Hepatocyte (in vitro differentiated cells): ENCODE results near the gene MAGI3. TPM values are rescaled to one million over a fixed set of nuclear protein-coding genes. Genes with fewer than 3 reads are reported as not detected.
"Not testable (repeated sequence)": the region's sequence is repeated elsewhere in the genome, so short reads cannot be mapped to it uniquely, and the experiment has no call there.

Experiments used
- DNase-seq: peaks from one replicate; pipeline ENCODE4 v3.0.0-alpha.2; 2016; ENCODE audit warnings: low spot score
- H2AFZ ChIP-seq: fragments of 200-600 bp; sonication (generic); 2 replicates; pipeline ENCODE4 v1.6.0; 2016; ENCODE audit warnings: antibody characterized with exemption, mild to moderate bottlenecking
- H3K27ac ChIP-seq: fragments of 200-600 bp; sonication (generic); 2 replicates; pipeline ENCODE4 v1.5.1; 2016; ENCODE audit warnings: mild to moderate bottlenecking
- H3K27me3 ChIP-seq: fragments of 200-600 bp; sonication (generic); 2 replicates; pipeline ENCODE4 v1.6.1; 2016
- H3K36me3 ChIP-seq: fragments of 200-600 bp; sonication (generic); replicated peaks from 2 replicates; pipeline ENCODE4 v1.5.1; 2016; ENCODE audit warnings: low read depth; ENCODE audit not compliant: insufficient read depth
- H3K4me1 ChIP-seq: fragments of 200-600 bp; sonication (generic); 2 replicates; pipeline ENCODE4 v1.5.1; 2016; ENCODE audit warnings: mild to moderate bottlenecking, moderate library complexity; ENCODE audit not compliant: insufficient read depth
- H3K4me2 ChIP-seq: fragments of 200-600 bp; sonication (generic); 2 replicates; pipeline ENCODE4 v1.6.0; 2016
- H3K4me3 ChIP-seq: fragments of 200-600 bp; sonication (generic); 2 replicates; pipeline ENCODE4 v1.5.1; 2016; ENCODE audit warnings: mild to moderate bottlenecking
- H3K79me2 ChIP-seq: fragments of 200-600 bp; sonication (generic); 2 replicates; pipeline ENCODE4 v1.6.0; 2017; ENCODE audit warnings: mild to moderate bottlenecking
- H3K9me2 ChIP-seq: fragments of 200-600 bp; sonication (generic); replicated peaks from 2 replicates; pipeline ENCODE4 v1.6.0; 2017; ENCODE audit warnings: mild to moderate bottlenecking; ENCODE audit not compliant: insufficient read depth
- H3K9me3 ChIP-seq: fragments of 200-600 bp; sonication (generic); 2 replicates; pipeline ENCODE4 v1.5.1; 2016; ENCODE audit warnings: low read depth, mild to moderate bottlenecking
- H4K20me1 ChIP-seq: fragments of 200-600 bp; sonication (generic); 2 replicates; pipeline ENCODE4 v1.6.0; 2016; ENCODE audit warnings: mild to moderate bottlenecking; ENCODE audit not compliant: insufficient read depth, poor library complexity, severe bottlenecking
- CTCF ChIP-seq: fragments of 200-600 bp; sonication (generic); IDR thresholded peaks from 2 replicates; pipeline ENCODE4 v1.5.1; 2016; ENCODE audit warnings: antibody characterized with exemption, mild to moderate bottlenecking; ENCODE audit not compliant: poor library complexity
- EZH2 ChIP-seq: fragments of 200-600 bp; sonication (generic); IDR thresholded peaks from 2 replicates; pipeline ENCODE4 v1.6.1; 2016; ENCODE audit warnings: antibody characterized with exemption, mild to moderate bottlenecking, borderline replicate concordance
- EZH2phosphoT487 ChIP-seq: fragments of 200-600 bp; sonication (generic); IDR thresholded peaks from one replicate; pipeline ENCODE4 v1.6.1; 2018; ENCODE audit warnings: antibody characterized with exemption, mild to moderate bottlenecking, low read depth, moderate library complexity; ENCODE audit not compliant: unreplicated experiment, severe bottlenecking
- WGBS: methylation state at CpG from one replicate; pipeline ENCODE4 v1.1.6; 2016; ENCODE audit warnings: low lambda C conversion rate; ENCODE audit errors: missing lambda C conversion rate; 5-methylcytosine and 5-hydroxymethylcytosine counted together
- polyA plus RNA-seq: library from polyadenylated mRNA; unstranded; fragments of >200 nt; fragmentation: Nextera tagmentation; extraction: Ambion mirVana; gene quantifications from 2 replicates; pipeline ENCODE4 v1.2.1, GENCODE V29; 2016
- total RNA-seq: library from RNA; depleted of rRNA; stranded (reverse); fragments of >200 nt; gene quantifications from 2 replicates; pipeline ENCODE4 v1.2.3, GENCODE V29; 2014

Gene MAGI3
- total and polyA plus RNA-seq, 2 experiments from 2014 or later, result 15.9 to 22.4 TPM

- H3K4me3 ChIP-seq, result no peak overlapping the region
- no peaks in the 10 kb centered on the region for H3K36me3 ChIP-seq
- peaks cover 2% of the 10 kb centered on the region for H3K4me1 ChIP-seq
- H3K27ac ChIP-seq, result peak overlapping the region; percentile 51
- no peaks in the 10 kb centered on the region for H4K20me1 ChIP-seq
- peaks cover 78% of the 10 kb centered on the region for H3K79me2 ChIP-seq
- no peak overlapping the region for H2AFZ ChIP-seq
- H3K9me3 ChIP-seq, result no peaks in the 10 kb centered on the region
- peak overlapping the region; percentile 40 for H3K4me2 ChIP-seq
- peak; percentile 54 for DNase-seq
- no peaks in the 10 kb centered on the region for H3K27me3 ChIP-seq
- TF ChIP-seq EZH2phosphoT487 (no peak), CTCF (no peak), EZH2 (no peak)
- WGBS, result 68% methylated on average over 2 of the region's 2 CpGs
- H3K9me2 ChIP-seq, result no peaks in the 10 kb centered on the region
Measured at GRCh38 chr1:113456967-113457366, 66.7 kb downstream of the MAGI3 start.

- H3K9me2 ChIP-seq, result no peaks in the 10 kb centered on the region
- H4K20me1 ChIP-seq, result no peaks in the 10 kb centered on the region
- H3K36me3 ChIP-seq, result no peaks in the 10 kb centered on the region
- H3K27ac ChIP-seq, result no peak overlapping the region
- H3K9me3 ChIP-seq, result no peaks in the 10 kb centered on the region
- H2AFZ ChIP-seq, result no peak overlapping the region
- peaks cover 79% of the 10 kb centered on the region for H3K79me2 ChIP-seq
- TF ChIP-seq CTCF (no peak), EZH2 (no peak), EZH2phosphoT487 (no peak)
- no peak overlapping the region for H3K4me2 ChIP-seq
- H3K4me1 ChIP-seq, result no peaks in the 10 kb centered on the region
- H3K4me3 ChIP-seq, result no peak overlapping the region
- no peaks in the 10 kb centered on the region for H3K27me3 ChIP-seq
- DNase-seq, result no peak
Measured at GRCh38 chr1:113459279-113459678, 69.0 kb downstream of the MAGI3 start.

GRCh38 chr1:113467991-113468390, 77.7 kb downstream of the MAGI3 start:
- no peaks in the 10 kb centered on the region for H3K9me2 ChIP-seq
- no peak overlapping the region for H2AFZ ChIP-seq
- no peak overlapping the region for H3K4me3 ChIP-seq
- H3K27ac ChIP-seq, result no peak overlapping the region
- no peaks in the 10 kb centered on the region for H3K36me3 ChIP-seq
- no peak for DNase-seq
- H3K27me3 ChIP-seq, result no peaks in the 10 kb centered on the region
- TF ChIP-seq CTCF (no peak), EZH2 (no peak), EZH2phosphoT487 (no peak)
- no peaks in the 10 kb centered on the region for H3K9me3 ChIP-seq
- H3K79me2 ChIP-seq, result peaks cover 93% of the 10 kb centered on the region
- H3K4me2 ChIP-seq, result no peak overlapping the region
- H3K4me1 ChIP-seq, result no peaks in the 10 kb centered on the region
- H4K20me1 ChIP-seq, result no peaks in the 10 kb centered on the region

- H3K9me2 ChIP-seq, H3K4me2 ChIP-seq, H4K20me1 ChIP-seq, H3K4me1 ChIP-seq, DNase-seq, H2AFZ ChIP-seq, H3K9me3 ChIP-seq, H3K27me3 ChIP-seq, H3K36me3 ChIP-seq, H3K4me3 ChIP-seq, H3K27ac ChIP-seq: not testable (repeated sequence)
- peaks cover 62% of the 10 kb centered on the region for H3K79me2 ChIP-seq
- WGBS, result 88% methylated on average over 10 of the region's 10 CpGs
Measured at GRCh38 chr1:113478427-113479195, 88.3 kb downstream of the MAGI3 start.
